Naive thymus-derived CD4-positive, alpha-beta T cell (primary cell): ENCODE results near the gene PARN. TPM values are rescaled to one million over a fixed set of nuclear protein-coding genes. Genes with fewer than 3 reads are reported as not detected.
"Not testable (repeated sequence)": the region's sequence is repeated elsewhere in the genome, so short reads cannot be mapped to it uniquely, and the experiment has no call there.

Source experiments
- ATAC-seq: fragments of 150-1000 bp; cut with Tn5 transposase; 2 replicates; pipeline ENCODE4 v1.10.0; 2021; ENCODE audit warnings: mild to moderate bottlenecking, moderate library complexity
- CTCF ChIA-PET: fragments of 350-600 bp; sonication (Branson Sonifier 250); formaldehyde crosslinking; loops from one replicate; lab custom pipeline; 2021; ENCODE audit warnings: antibody characterized with exemption; lab: Charles Lee
- POLR2A ChIA-PET: fragments of 350-600 bp; sonication (Branson Sonifier 250); formaldehyde crosslinking; loops from one replicate; lab custom pipeline; 2021; ENCODE audit warnings: antibody characterized with exemption, inconsistent platforms; lab: Charles Lee
- DNase-seq, 9 donors: peaks; one replicate each; pipeline versions ENCODE4 v3.0.0 to v3.0.0-alpha.2; 2020 to 2022; ENCODE audit warnings: mixed read lengths in 1 of 9
- H3K27ac ChIP-seq: one replicate; pipeline ENCODE4 v1.7.0; 2013; ENCODE audit warnings: mild to moderate bottlenecking, low read depth, low read length, moderate library complexity
- H3K27me3 ChIP-seq, 2 donors: one replicate each; pipeline ENCODE4 v1.7.0; 2013; ENCODE audit warnings: low read length in 2 of 2, mild to moderate bottlenecking in 2 of 2, moderate library complexity in 2 of 2; ENCODE audit not compliant: control insufficient read depth in 2 of 2, insufficient read depth in 2 of 2
- H3K36me3 ChIP-seq, 3 experiments: 1 replicate in 2 of 3; 2 replicates in 1 of 3; pipeline ENCODE4 v1.7.0; 2013; ENCODE audit warnings: low read length in 3 of 3, mild to moderate bottlenecking in 3 of 3, moderate library complexity in 1 of 3; ENCODE audit not compliant: insufficient read depth in 3 of 3, control insufficient read depth in 2 of 3
- H3K4me1 ChIP-seq, 2 donors: one replicate each; pipeline ENCODE4 v1.7.0; 2013; ENCODE audit warnings: low read length in 2 of 2, mild to moderate bottlenecking in 2 of 2, moderate library complexity in 1 of 2; ENCODE audit not compliant: control insufficient read depth in 2 of 2, insufficient read depth in 2 of 2
- H3K4me3 ChIP-seq: 2 replicates; pipeline ENCODE4 v1.7.0; 2013; ENCODE audit warnings: mild to moderate bottlenecking, low read length
- H3K9me3 ChIP-seq, 3 experiments: 1 replicate in 2 of 3; 2 replicates in 1 of 3; pipeline ENCODE4 v1.7.0; 2013; ENCODE audit warnings: low read length in 3 of 3; ENCODE audit not compliant: control insufficient read depth in 2 of 3
- H3K27ac Mint-ChIP-seq, 9 donors: one replicate each; pipeline ENCODE4 v1.8.0; 2020 to 2022; ENCODE audit warnings: mixed read lengths in 9 of 9, mild to moderate bottlenecking in 8 of 9, moderate library complexity in 5 of 9, inconsistent platforms in 2 of 9
- H3K27me3 Mint-ChIP-seq, 5 donors: one replicate each; pipeline ENCODE4 v1.8.0; 2021 to 2022; ENCODE audit warnings: mixed read lengths in 5 of 5, mild to moderate bottlenecking in 1 of 5
- H3K36me3 Mint-ChIP-seq, 5 donors: one replicate each; pipeline ENCODE4 v1.8.0; 2020 to 2022; ENCODE audit warnings: mixed read lengths in 5 of 5, mild to moderate bottlenecking in 3 of 5, inconsistent platforms in 1 of 5
- H3K4me1 Mint-ChIP-seq, 7 donors: one replicate each; pipeline ENCODE4 v1.8.0; 2020 to 2022; ENCODE audit warnings: mixed read lengths in 7 of 7, mild to moderate bottlenecking in 3 of 7, inconsistent platforms in 1 of 7
- H3K4me3 Mint-ChIP-seq, 10 donors: one replicate each; pipeline ENCODE4 v1.8.0; 2020 to 2022; ENCODE audit warnings: mild to moderate bottlenecking in 10 of 10, mixed read lengths in 10 of 10, moderate library complexity in 6 of 10, inconsistent platforms in 2 of 10
- H3K9me3 Mint-ChIP-seq, 11 donors: one replicate each; pipeline ENCODE4 v1.8.0; 2020 to 2022; ENCODE audit warnings: mixed read lengths in 11 of 11, mild to moderate bottlenecking in 4 of 11, inconsistent platforms in 1 of 11, moderate library complexity in 1 of 11
- intact Hi-C, 2 donors: fragments of 100-400 bp; cut with micrococcal nuclease; formaldehyde crosslinking; loops; one replicate each; pipeline ENCODE4 v1.15.1; 2023
- polyA plus RNA-seq, 2 donors: library from polyadenylated mRNA; unstranded; fragments of 300-500 nt; fragmentation: Illumina TruSeq; gene quantifications; one replicate each; pipeline ENCODE4 v1.2.3, GENCODE V29; 2021
- total RNA-seq, 6 experiments: library from RNA in 5 of 6; stranded (reverse) in 5 of 6; gene quantifications; 1 replicate in 5 of 6; 2 replicates in 1 of 6; pipeline ENCODE4 v1.2.3 and lab custom pipeline; 2021 to 2026

Gene PARN
- total and polyA plus RNA-seq, 7 experiments from 2014 or later, result 41.6 to 51.4 (median 46.9) TPM

DNA sequence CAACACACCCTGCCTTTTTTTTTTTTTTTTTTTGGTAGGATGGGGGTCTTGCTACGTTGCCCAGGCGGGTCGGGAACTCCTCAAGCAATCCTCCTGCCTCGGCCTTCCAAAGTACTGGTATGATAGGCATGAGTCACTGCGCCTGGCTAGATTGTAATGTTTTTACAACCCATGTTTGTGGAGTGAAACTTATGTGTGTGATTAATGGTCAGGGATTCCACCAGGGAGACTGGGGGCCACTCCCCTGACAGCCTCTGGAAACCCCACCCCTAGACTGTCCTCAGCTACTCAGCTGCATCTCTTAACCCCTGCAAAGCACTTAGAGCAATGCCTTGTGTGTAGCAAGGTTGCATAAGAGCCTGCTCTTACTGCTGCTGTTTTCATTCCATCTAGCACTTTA lies 220.5 kb downstream of the PARN start:
- H3K27me3 Mint-ChIP-seq, result no peaks in the 10 kb centered on the region
- no peak for DNase-seq
- Histone ChIP-seq H3K9me3 (no peaks in the 10 kb centered on the region), H3K27ac (no peak overlapping the region), H3K36me3 (no peaks in the 10 kb centered on the region), H3K27me3 (no peaks in the 10 kb centered on the region), H3K4me3 (no peak overlapping the region), H3K4me1 (no peaks in the 10 kb centered on the region)
- no peak overlapping the region for H3K4me3 Mint-ChIP-seq
- peaks cover 0 to 9% (median 2%) of the 10 kb centered on the region in 7 donors for H3K4me1 Mint-ChIP-seq
- CTCF ChIA-PET, result no interaction called here
- H3K36me3 Mint-ChIP-seq, result no peaks in the 10 kb centered on the region
- POLR2A ChIA-PET, result no interaction called here
- intact Hi-C loops, result no loop called here
- no peak overlapping the region for H3K27ac Mint-ChIP-seq
- no peak for ATAC-seq
- H3K9me3 Mint-ChIP-seq, result no peaks in the 10 kb centered on the region

DNA sequence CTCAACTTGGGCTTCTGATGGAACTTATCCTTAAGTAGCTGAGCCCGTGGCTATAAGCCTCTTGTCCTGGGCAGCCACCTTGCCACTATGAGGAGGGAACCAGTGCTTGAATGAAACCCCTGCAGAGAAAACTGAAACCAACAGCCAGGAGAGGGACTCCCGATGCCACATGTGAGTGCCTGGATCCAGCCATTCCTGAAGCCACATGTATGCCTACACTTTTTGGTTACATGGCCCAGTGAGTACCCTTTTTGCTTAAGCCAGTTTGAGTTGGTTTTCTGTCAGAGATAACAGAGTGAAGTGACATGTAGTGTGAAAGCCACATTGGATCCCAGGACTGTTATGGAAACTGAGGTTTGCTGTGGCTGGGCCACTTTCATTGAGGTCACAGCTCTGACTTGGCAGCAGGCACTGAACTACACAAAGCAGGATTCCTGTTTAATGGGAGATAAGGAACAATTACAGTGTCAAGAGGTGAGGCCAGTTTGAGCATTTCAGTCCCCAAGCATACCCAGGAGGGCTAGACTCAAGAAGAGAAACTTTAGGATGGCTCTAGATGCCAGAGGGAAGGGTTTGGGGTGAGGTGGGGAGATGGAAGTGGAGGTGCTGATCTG lies 222.2 kb downstream of the PARN start:
- Histone ChIP-seq H3K9me3 (no peaks in the 10 kb centered on the region), H3K4me1 (no peaks in the 10 kb centered on the region), H3K27ac (no peak overlapping the region), H3K36me3 (no peaks in the 10 kb centered on the region), H3K27me3 (no peaks in the 10 kb centered on the region), H3K4me3 (no peak overlapping the region)
- intact Hi-C loops, result no loop called here
- Mint-ChIP-seq H3K27me3 (no peaks in the 10 kb centered on the region), H3K4me1 (peaks cover 0 to 9% (median 2%) of the 10 kb centered on the region in 7 donors), H3K36me3 (no peaks in the 10 kb centered on the region), H3K27ac (peak overlapping the region in 1 of 9 donors; percentile 32), H3K9me3 (no peaks in the 10 kb centered on the region), H3K4me3 (no peak overlapping the region)
- DNase-seq, result no peak
- POLR2A ChIA-PET, result no interaction called here
- ATAC-seq, result no peak
- CTCF ChIA-PET, result no interaction called here

DNA sequence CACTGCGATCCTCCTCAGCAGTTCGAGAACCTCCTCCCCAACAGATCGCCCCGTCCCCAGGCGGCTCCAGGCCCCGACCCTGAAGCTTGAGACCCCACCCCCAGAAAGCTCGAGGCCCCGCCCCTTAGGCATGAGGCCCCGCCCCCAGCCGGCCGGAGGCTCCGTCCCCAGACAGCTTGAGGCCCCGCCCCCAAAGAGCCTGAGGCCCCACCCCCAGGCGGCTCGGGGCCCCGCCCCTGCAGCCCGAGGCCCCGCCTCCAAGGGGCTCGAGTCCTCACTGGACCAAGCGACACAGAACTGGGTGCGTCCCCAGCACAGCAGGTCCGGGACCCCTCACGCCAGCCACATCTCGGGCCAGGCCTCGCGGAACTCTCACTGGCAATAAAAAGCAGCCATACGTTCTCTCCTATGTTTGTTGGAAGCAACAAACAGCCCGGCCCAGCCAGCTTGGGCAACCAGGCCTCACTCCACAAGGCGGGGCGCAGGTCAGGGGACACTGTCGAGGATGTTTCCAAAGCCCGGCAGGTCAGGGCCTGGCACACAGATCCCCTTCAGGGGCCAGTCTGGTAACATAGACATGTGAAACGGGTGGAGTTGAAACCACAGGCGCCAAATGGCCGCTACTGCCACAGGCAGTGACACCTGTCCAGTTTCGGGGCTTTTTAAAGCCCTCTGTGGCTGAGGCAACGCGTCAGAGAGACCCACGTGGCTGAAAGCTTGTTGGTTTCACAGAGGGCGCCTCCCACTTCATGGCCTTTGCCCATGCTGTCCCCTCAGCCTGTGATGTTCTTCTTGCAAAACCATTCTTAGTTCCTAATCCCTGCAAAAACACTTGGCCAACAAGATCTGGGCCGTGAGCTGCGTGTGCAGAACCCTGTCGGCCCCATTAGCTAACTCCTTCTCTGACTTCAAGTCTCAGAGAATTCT lies 224.2 kb downstream of the PARN start:
- Mint-ChIP-seq H3K27me3 (peaks cover 0 to 3% (median 0%) of the 10 kb centered on the region in 5 donors), H3K4me3 (no peak overlapping the region), H3K4me1 (peaks cover 0 to 9% (median 2%) of the 10 kb centered on the region in 7 donors), H3K36me3 (no peaks in the 10 kb centered on the region), H3K9me3 (no peaks in the 10 kb centered on the region), H3K27ac (peak overlapping the region in 3 of 9 donors; percentile 26 to 55 (median 43))
- ATAC-seq (peak; percentile 59), DNase-seq (peak in 3 of 9 donors; percentile 5 to 35 (median 11))
- H3K36me3 ChIP-seq, result no peaks in the 10 kb centered on the region
- H3K27me3 ChIP-seq, result no peaks in the 10 kb centered on the region
- H3K4me1 ChIP-seq, result no peaks in the 10 kb centered on the region
- H3K4me3 ChIP-seq, result no peak overlapping the region
- ChIA-PET CTCF (interaction anchor here (0.6 kb wide), 1 partner anchor 143 kb away, joined by 3 read pairs; no protein-coding TSS in a partner anchor), POLR2A (no interaction called here)
- intact Hi-C loops, result no loop called here
- no peak overlapping the region for H3K27ac ChIP-seq
- no peaks in the 10 kb centered on the region for H3K9me3 ChIP-seq

DNA sequence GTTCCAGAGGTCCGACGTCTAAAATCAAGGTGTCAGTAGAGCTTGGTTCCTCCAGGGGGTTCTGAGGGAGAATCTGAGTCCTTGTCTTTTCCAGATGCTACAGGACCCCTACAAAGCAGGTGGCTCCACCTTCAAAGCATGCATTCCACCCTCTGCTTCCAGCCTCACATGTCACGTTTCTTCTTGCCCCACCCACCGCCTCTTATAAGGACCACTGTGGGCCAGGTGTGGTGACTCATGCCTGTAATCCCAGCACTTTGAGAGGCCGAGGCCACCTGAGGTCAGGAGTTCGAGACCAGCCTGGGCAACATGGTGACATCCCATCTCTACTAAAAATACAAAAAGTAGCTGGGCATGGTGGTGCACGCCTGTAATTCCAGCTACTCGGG lies 227.1 kb downstream of the PARN start:
- H3K36me3 ChIP-seq, DNase-seq, H3K27ac Mint-ChIP-seq, H3K9me3 Mint-ChIP-seq, H3K4me3 Mint-ChIP-seq, H3K27me3 ChIP-seq, H3K27ac ChIP-seq, H3K4me3 ChIP-seq, H3K27me3 Mint-ChIP-seq, intact Hi-C loops, H3K36me3 Mint-ChIP-seq, POLR2A ChIA-PET, H3K4me1 ChIP-seq, ATAC-seq, H3K9me3 ChIP-seq, H3K4me1 Mint-ChIP-seq, CTCF ChIA-PET: not testable (repeated sequence)

DNA sequence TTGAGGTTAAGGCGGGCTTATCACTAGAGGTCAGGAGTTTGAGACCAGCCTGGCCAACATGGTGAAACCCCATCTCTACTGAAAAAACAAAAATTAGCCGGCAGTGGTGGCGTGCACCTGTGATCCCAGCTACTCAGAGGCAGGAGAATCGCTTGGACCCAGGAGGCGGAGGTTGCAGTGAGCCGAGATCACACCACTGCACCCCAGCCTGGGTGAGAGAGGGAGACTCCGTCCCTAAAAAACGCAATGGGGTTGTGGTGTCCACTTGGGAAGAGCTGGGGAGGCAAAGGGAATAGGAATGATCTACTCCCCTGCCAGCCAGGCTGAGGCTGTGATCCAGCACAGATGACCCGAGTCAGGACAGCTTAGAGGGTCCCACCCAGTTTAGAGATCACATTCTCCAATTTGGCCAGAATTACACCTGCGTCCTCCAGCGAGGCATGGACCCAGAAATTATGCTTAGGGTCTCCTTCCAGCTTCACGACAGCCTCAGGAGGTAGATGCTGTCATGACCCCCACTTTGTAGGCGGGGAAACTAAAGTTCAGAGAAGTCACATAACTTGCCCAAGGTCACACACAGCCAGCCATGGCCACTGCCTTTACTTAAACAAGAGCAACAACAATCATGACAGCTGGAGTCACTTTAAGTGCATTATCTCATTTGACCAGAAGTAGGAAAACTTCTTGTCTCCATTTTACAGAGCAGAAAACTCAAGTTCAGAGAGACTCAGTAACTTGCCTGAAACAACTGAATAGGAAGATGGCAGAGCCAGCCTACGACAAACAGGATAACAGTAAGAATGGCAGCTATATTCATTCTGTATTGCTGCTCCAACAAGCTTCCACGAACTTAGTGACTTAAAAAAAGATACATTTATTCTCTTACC lies 227.7 kb downstream of the PARN start:
- H3K4me1 Mint-ChIP-seq, H3K36me3 ChIP-seq, POLR2A ChIA-PET, H3K4me3 Mint-ChIP-seq, H3K9me3 ChIP-seq, H3K27me3 ChIP-seq, ATAC-seq, DNase-seq, H3K4me1 ChIP-seq, H3K36me3 Mint-ChIP-seq, H3K4me3 ChIP-seq, H3K9me3 Mint-ChIP-seq, H3K27me3 Mint-ChIP-seq, H3K27ac ChIP-seq, intact Hi-C loops, H3K27ac Mint-ChIP-seq, CTCF ChIA-PET: not testable (repeated sequence)

DNA sequence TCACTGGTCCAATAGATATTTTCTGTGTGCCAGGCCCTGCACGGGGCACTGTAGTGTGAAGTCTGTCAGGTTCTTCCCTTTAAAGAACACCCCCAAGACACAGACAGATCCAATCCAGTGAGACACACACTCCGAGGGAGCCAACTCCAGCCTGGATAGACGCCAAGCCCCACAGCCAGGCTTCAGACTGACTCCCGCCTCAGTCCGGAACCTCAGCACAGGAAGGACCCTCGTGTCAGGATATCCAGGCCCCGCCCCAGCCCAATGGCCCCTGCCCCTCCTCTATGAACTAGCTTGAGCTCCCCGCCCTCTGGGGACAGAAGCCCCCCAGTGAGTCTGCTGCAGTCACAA lies 228.4 kb downstream of the PARN start:
- H3K36me3 ChIP-seq, H3K36me3 Mint-ChIP-seq, POLR2A ChIA-PET, DNase-seq, H3K27ac Mint-ChIP-seq, H3K4me1 Mint-ChIP-seq, CTCF ChIA-PET, H3K9me3 Mint-ChIP-seq, H3K4me3 ChIP-seq, H3K27me3 Mint-ChIP-seq, ATAC-seq, intact Hi-C loops, H3K27ac ChIP-seq, H3K4me1 ChIP-seq, H3K4me3 Mint-ChIP-seq, H3K27me3 ChIP-seq, H3K9me3 ChIP-seq: not testable (repeated sequence)
